CD14-positive monocyte (primary cell): ENCODE data around the gene FAM222B. TPM values are rescaled to one million over a fixed set of nuclear protein-coding genes. Genes with fewer than 3 reads are reported as not detected.

ENCODE experiments used
- DNase-seq, 3 donors: peaks; one replicate each; pipeline ENCODE4 v3.0.0-alpha.2; 2011 to 2022
- H2AFZ ChIP-seq: 2 replicates; pipeline ENCODE4 v1.6.0; 2012; ENCODE audit warnings: mild to moderate bottlenecking, low read depth, low read length, inconsistent platforms; ENCODE audit not compliant: insufficient read depth, poor library complexity, severe bottlenecking
- H3K27ac ChIP-seq, 2 donors: 1 replicate in 1 of 2; 2 replicates in 1 of 2; pipeline ENCODE4 v1.5.1; 2012 to 2013; ENCODE audit warnings: low read length in 2 of 2, control low read depth in 1 of 2, inconsistent platforms in 1 of 2, low read depth in 1 of 2, mild to moderate bottlenecking in 1 of 2
- H3K27me3 ChIP-seq, 2 donors: one replicate each; pipeline versions ENCODE4 v1.6.0 to v1.6.1; 2011 to 2013; ENCODE audit warnings: low read length in 2 of 2; ENCODE audit not compliant: control insufficient read depth in 2 of 2, insufficient read depth in 2 of 2
- H3K36me3 ChIP-seq, 2 donors: replicated peaks in 1 of 2; 1 replicate in 1 of 2; 2 replicates in 1 of 2; pipeline versions ENCODE4 v1.5.1 to v1.6.1; 2012 to 2013; ENCODE audit warnings: low read length in 2 of 2, control low read depth in 1 of 2, inconsistent platforms in 1 of 2, mild to moderate bottlenecking in 1 of 2; ENCODE audit not compliant: insufficient read depth in 2 of 2, control insufficient read depth in 1 of 2
- H3K4me1 ChIP-seq, 2 donors: 1 replicate in 1 of 2; 2 replicates in 1 of 2; pipeline versions ENCODE4 v1.5.1 to v1.6.1; 2012 to 2013; ENCODE audit warnings: low read length in 2 of 2, control low read depth in 1 of 2, inconsistent platforms in 1 of 2, mild to moderate bottlenecking in 1 of 2, moderate library complexity in 1 of 2; ENCODE audit not compliant: insufficient read depth in 2 of 2, control insufficient read depth in 1 of 2
- H3K4me2 ChIP-seq: replicated peaks from 2 replicates; pipeline ENCODE3; 2012; ENCODE audit warnings: low read length, moderate library complexity, mild to moderate bottlenecking; ENCODE audit not compliant: poor library complexity, severe bottlenecking; ENCODE audit errors: extremely low read depth
- H3K4me3 ChIP-seq, 3 experiments: fragments of 200-600 bp in 1 of 3; sonication (generic) in 1 of 3; replicated peaks in 1 of 3; 1 replicate in 2 of 3; 2 replicates in 1 of 3; pipeline ENCODE4 v1.5.1; 2011 to 2013; ENCODE audit warnings: low read length in 3 of 3, mild to moderate bottlenecking in 3 of 3, control low read depth in 2 of 3, low read depth in 2 of 3, inconsistent platforms in 1 of 3, moderate library complexity in 1 of 3
- H3K79me2 ChIP-seq: 2 replicates; pipeline ENCODE4 v1.6.0; 2012; ENCODE audit warnings: mild to moderate bottlenecking, control low read depth, inconsistent platforms, low read length, moderate library complexity; ENCODE audit not compliant: insufficient read depth
- H3K9ac ChIP-seq: 2 replicates; pipeline ENCODE4 v1.6.0; 2017; ENCODE audit warnings: low read length, mild to moderate bottlenecking; ENCODE audit not compliant: insufficient read depth, poor library complexity, severe bottlenecking
- H3K9me3 ChIP-seq, 2 donors: replicated peaks in 1 of 2; 1 replicate in 1 of 2; 2 replicates in 1 of 2; pipeline versions ENCODE4 v1.5.1 to v1.6.1; 2012 to 2013; ENCODE audit warnings: low read length in 2 of 2, control low read depth in 1 of 2; ENCODE audit not compliant: control insufficient read depth in 1 of 2, insufficient read depth in 1 of 2
- H4K20me1 ChIP-seq: 2 replicates; pipeline ENCODE4 v1.6.0; 2012; ENCODE audit warnings: mild to moderate bottlenecking, low read length, control low read depth, moderate library complexity; ENCODE audit not compliant: insufficient read depth
- H3K27ac Mint-ChIP-seq, 7 donors: one replicate each; pipeline ENCODE4 v1.8.0; 2020; ENCODE audit warnings: mild to moderate bottlenecking in 7 of 7, mixed read lengths in 7 of 7, moderate library complexity in 6 of 7, inconsistent platforms in 2 of 7
- H3K27me3 Mint-ChIP-seq, 3 donors: one replicate each; pipeline ENCODE4 v1.8.0; 2021 to 2022; ENCODE audit warnings: low read depth in 3 of 3, mild to moderate bottlenecking in 3 of 3, mixed read lengths in 3 of 3, moderate library complexity in 3 of 3, inconsistent platforms in 1 of 3
- H3K36me3 Mint-ChIP-seq, 2 donors: one replicate each; pipeline ENCODE4 v1.8.0; 2020; ENCODE audit warnings: mixed read lengths in 2 of 2, inconsistent platforms in 1 of 2, mild to moderate bottlenecking in 1 of 2
- H3K4me1 Mint-ChIP-seq: one replicate; pipeline ENCODE4 v1.8.0; 2020; ENCODE audit warnings: mild to moderate bottlenecking, mixed read lengths
- H3K4me3 Mint-ChIP-seq, 2 donors: one replicate each; pipeline ENCODE4 v1.8.0; 2020; ENCODE audit warnings: mild to moderate bottlenecking in 2 of 2, mixed read lengths in 2 of 2, moderate library complexity in 1 of 2
- H3K9me3 Mint-ChIP-seq, 7 donors: one replicate each; pipeline ENCODE4 v1.8.0; 2020 to 2022; ENCODE audit warnings: mixed read lengths in 7 of 7, mild to moderate bottlenecking in 6 of 7, moderate library complexity in 6 of 7, inconsistent platforms in 2 of 7
- CTCF ChIP-seq: fragments of 200-600 bp; IDR thresholded peaks from one replicate; pipeline ENCODE4 v1.8.0; 2022; ENCODE audit warnings: antibody characterized with exemption, mild to moderate bottlenecking
- WGBS: methylation state at CpG from one replicate; pipeline ENCODE4 v1.1.5; 2013; ENCODE audit warnings: missing lambda C conversion rate; ENCODE audit not compliant: insufficient coverage; 5-methylcytosine and 5-hydroxymethylcytosine counted together
- intact Hi-C, 2 donors: fragments of 100-400 bp; cut with micrococcal nuclease; formaldehyde crosslinking; loops; one replicate each; pipeline versions ENCODE4 v1.15.0 to v1.15.1; 2023
- polyA plus RNA-seq, 3 donors: library from polyadenylated mRNA; depleted of rRNA in 1 of 3; unstranded in 2 of 3; stranded (reverse) in 1 of 3; fragments of 300-500 nt in 2 of 3; fragments of >200 nt in 1 of 3; fragmentation: Illumina TruSeq in 2 of 3; gene quantifications; 1 replicate in 2 of 3; 2 replicates in 1 of 3; pipeline ENCODE4 v1.2.3, GENCODE V29; 2012 to 2021

FAM222B gene
- polyA plus RNA-seq, 3 donors: 1.5 to 8.6 (median 1.9) TPM

- no peak for DNase-seq
- H3K4me2 ChIP-seq: no peak overlapping the region
- H3K36me3 Mint-ChIP-seq: peaks cover 30 to 59% of the 10 kb centered on the region in 2 donors
- no peaks in the 10 kb centered on the region for H3K27me3 ChIP-seq
- no peak overlapping the region for H3K9ac ChIP-seq
- no CpG with 5 or more reads among the region's 1 CpG for WGBS
- TF ChIP-seq CTCF: no peak
- H3K4me3 ChIP-seq: no peak overlapping the region
- peaks cover 42 to 53% of the 10 kb centered on the region in 2 donors for H3K4me1 ChIP-seq
- H3K4me3 Mint-ChIP-seq: no peak overlapping the region
- peak overlapping the region; percentile 21 to 83 (median 48) for H3K27ac Mint-ChIP-seq
- no peaks in the 10 kb centered on the region for H3K9me3 ChIP-seq
- H3K9me3 Mint-ChIP-seq: no peaks in the 10 kb centered on the region
- peaks cover 49% of the 10 kb centered on the region for H3K4me1 Mint-ChIP-seq
- peaks cover 34 to 47% of the 10 kb centered on the region in 2 donors for H3K36me3 ChIP-seq
- H2AFZ ChIP-seq: no peak overlapping the region
- intact Hi-C loops: no loop called here
- peaks cover 0 to 2% (median 2%) of the 10 kb centered on the region in 3 donors for H3K27me3 Mint-ChIP-seq
- H3K27ac ChIP-seq: peak overlapping the region in 1 of 2 donors; percentile 39
- peaks cover 95% of the 10 kb centered on the region for H3K79me2 ChIP-seq
- peaks cover 78% of the 10 kb centered on the region for H4K20me1 ChIP-seq
Observed at GRCh38 chr17:28891201-28891600, 48.6 kb upstream of the FAM222B start.

GRCh38 chr17:28889996-28890395 lies 47.4 kb upstream of the FAM222B start:
- Histone ChIP-seq H3K9ac (no peak overlapping the region), H3K79me2 (peaks cover 84% of the 10 kb centered on the region), H3K4me2 (no peak overlapping the region), H3K9me3 (no peaks in the 10 kb centered on the region), H3K4me1 (peaks cover 31 to 42% of the 10 kb centered on the region in 2 donors), H3K4me3 (no peak overlapping the region), H4K20me1 (peaks cover 79% of the 10 kb centered on the region), H2AFZ (no peak overlapping the region), H3K27ac (peak overlapping the region in 1 of 2 donors; percentile 25), H3K27me3 (no peaks in the 10 kb centered on the region), H3K36me3 (peaks cover 46 to 59% of the 10 kb centered on the region in 2 donors)
- DNase-seq: no peak
- H3K9me3 Mint-ChIP-seq: no peaks in the 10 kb centered on the region
- no CpG with 5 or more reads among the region's 5 CpGs for WGBS
- H3K27ac Mint-ChIP-seq: peak overlapping the region; percentile 23 to 87 (median 61)
- H3K27me3 Mint-ChIP-seq: peaks cover 0 to 2% (median 2%) of the 10 kb centered on the region in 3 donors
- H3K4me3 Mint-ChIP-seq: no peak overlapping the region
- TF ChIP-seq CTCF: no peak
- peaks cover 39% of the 10 kb centered on the region for H3K4me1 Mint-ChIP-seq
- peaks cover 39 to 71% of the 10 kb centered on the region in 2 donors for H3K36me3 Mint-ChIP-seq
- intact Hi-C loops: no loop called here
